ENCODE data around the gene PEX14. TPM values are rescaled to one million over a fixed set of nuclear protein-coding genes. Genes with fewer than 3 reads are reported as not detected.

The PEX14 gene
- total RNA-seq, 1 donor from 2014 or later = 17.9 TPM

- intact Hi-C loops (cut with DNase I) = no loop called here
- DNase-seq (ENCODE audit: low spot score) (no peak), ATAC-seq (no peak)
These were observed 174.2 kb downstream of the PEX14 start for GRCh38 chr1:10648689-10649516.

DNA sequence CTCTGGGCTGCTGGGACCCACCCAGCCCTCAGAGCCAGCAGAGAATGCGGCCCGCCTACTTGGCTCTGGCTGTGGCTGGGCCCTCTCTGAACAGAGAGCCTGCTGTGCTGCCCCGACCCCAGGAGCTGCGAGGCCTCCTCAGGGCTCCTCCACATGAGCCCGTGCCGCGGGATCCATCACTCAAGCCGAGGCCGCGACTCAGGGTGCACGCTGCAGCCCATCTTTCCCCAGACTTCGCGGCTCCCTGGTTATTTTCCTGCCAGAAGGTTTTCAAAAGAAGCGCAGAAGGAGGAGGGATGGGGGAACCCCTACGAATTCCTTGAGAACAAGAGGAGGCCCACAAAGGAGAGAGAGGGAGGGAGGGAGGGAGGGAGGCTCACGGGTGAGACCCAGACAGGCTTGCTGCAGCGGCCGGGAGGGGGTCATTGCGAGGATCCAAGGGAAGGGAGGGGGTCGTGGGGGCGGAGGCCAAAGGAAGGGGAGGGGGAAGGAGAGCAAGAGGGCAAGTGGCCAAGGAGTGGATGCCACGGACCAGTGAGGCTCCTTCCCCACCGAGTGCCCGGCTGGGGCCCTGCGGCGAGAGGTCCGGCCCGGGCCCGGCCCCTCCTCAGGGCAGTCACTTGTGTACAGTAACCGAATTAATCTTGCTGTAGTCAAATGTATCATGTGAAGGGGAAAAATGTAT, 174.9 kb downstream of the PEX14 start:
- no peak for DNase-seq (ENCODE audit: low spot score)
- intact Hi-C loops (cut with DNase I) = no loop called here
- no peak for ATAC-seq

GRCh38 chr1:10650556-10651388, 176.0 kb downstream of the PEX14 start:
- ATAC-seq = no peak
- intact Hi-C loops (cut with DNase I) = no loop called here
- DNase-seq (ENCODE audit: low spot score) = no peak

DNA sequence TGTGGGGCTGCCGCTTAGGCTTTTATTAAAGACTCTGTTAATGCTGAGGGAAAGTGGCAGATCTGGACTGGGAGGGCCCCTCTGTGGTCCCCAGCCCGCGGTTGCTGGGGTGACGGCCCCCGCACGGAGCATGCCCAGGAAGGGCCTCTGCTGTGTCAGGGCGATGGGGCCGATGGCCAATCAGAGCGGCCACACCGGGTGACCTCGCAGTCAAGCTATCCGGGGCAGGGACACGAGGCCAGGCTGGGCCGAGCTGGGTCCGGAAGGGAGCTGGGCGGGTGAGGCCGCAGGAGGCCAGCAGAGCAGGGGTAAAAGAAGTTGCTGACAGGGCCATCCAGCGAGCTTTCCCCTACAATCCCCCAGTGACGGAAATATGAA, 176.6 kb downstream of the PEX14 start:
- ATAC-seq (peak; percentile 8), DNase-seq (ENCODE audit: low spot score) (no peak)
- intact Hi-C loops (cut with DNase I) = no loop called here

GRCh38 chr1:10651793-10652192, 177.0 kb downstream of the PEX14 start:
- intact Hi-C loops (cut with DNase I) = no loop called here
- DNase-seq (ENCODE audit: low spot score) (no peak), ATAC-seq (no peak)

- ATAC-seq (no peak), DNase-seq (ENCODE audit: low spot score) (no peak)
- intact Hi-C loops (cut with DNase I) = no loop called here
These were observed 177.9 kb downstream of the PEX14 start for GRCh38 chr1:10652626-10653025.

DNA sequence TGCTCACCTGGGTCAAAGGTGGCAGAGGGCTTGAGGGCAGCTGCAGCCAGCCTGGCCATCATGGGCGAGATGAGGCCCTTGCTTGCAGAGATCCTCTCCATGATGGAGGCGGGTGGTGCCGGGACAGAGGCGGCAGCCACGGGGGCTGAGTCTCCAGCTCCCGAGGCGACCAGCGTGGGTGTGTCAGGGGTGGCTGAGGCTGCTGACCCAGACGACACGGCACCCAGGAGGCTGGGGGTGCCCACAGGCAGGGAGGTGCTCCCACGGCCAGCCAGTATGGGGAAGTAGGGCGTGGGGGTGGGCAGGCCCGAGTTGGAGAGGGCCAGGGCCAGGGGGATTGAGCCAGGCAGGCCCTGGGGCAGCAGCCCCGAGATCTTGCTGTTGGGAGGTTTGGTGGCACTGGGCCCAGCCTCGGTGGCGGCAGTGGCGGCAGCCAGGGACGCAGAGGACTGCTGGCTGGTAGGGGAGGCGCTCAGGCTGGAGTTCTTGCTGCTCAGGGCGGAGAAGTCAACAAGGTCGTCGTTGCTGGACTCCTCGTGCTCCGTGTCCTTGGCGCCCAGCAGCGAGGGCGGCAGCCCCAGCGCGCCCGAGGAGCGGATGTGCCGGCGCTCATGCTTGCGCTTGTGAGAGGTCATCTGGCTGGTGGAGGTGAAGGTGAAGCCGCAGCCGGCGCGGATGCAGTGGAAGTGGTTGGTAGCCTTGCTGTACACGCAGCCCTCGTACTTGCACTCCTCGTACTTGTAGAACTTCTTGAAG, 178.8 kb downstream of the PEX14 start:
- DNase-seq (ENCODE audit: low spot score) = no peak
- intact Hi-C loops (cut with DNase I) = no loop called here
- no peak for ATAC-seq

GRCh38 chr1:10655002-10655401, 180.3 kb downstream of the PEX14 start:
- ATAC-seq (no peak), DNase-seq (ENCODE audit: low spot score) (no peak)
- intact Hi-C loops (cut with DNase I) = no loop called here

DNA sequence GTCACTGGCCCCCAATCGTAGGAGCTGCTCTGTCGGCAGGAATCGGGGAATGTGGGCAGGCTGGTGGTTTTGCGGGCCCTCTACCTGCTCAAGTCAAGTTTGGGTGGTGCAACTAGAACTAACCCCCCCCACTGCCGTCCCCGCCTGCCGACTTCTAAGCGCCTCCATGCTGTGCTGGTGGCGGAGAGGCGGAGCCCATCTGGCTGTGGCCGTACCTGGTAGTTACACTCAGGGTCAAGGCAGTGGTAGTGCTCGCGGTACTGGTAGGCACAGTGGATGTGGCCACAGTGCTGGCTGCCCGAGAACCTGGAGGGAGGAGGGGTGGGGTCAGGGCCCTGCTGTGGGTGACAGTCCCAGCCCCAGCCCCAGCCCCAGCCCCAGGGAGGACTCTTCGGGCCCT, 181.7 kb downstream of the PEX14 start:
- DNase-seq (ENCODE audit: low spot score) = no peak
- intact Hi-C loops (cut with DNase I) = no loop called here
- no peak for ATAC-seq

DNA sequence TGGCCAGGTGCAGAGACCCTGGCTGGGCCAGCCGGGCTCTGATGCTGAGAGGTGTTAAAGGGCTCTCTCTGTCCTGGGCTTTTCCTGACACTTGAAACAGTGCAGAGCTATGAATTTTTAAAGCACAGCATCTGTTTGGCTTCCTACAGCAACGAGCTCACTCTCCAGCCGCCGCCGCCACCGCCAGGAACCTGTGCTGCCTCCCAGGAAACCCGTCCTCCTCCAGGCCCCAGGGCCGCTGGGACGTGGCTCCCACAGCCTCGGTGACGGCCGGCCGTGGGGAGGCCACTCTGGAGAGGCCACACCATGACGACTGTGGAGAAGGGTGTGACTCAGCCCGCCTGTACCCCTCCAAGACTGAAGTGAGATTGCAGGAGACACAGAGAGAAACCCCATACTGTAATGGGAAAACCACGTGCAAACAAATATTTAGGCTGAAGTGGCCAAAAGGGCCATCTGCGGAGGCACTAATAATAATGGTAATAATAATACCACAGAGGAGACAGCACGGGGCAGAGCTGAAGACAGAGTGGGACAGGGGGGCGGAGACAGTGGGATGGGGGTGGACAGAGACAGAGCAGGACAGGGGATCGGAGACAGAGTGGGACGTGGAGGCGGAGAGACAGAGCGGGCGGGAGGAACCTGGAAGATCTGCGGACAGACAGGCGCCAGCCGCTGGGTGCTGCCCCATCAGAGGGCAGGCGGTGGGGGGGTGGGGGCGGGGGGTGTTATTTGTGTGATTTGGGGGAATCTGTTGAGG, 182.5 kb downstream of the PEX14 start:
- DNase-seq (ENCODE audit: low spot score) (no peak), ATAC-seq (no peak)

DNA sequence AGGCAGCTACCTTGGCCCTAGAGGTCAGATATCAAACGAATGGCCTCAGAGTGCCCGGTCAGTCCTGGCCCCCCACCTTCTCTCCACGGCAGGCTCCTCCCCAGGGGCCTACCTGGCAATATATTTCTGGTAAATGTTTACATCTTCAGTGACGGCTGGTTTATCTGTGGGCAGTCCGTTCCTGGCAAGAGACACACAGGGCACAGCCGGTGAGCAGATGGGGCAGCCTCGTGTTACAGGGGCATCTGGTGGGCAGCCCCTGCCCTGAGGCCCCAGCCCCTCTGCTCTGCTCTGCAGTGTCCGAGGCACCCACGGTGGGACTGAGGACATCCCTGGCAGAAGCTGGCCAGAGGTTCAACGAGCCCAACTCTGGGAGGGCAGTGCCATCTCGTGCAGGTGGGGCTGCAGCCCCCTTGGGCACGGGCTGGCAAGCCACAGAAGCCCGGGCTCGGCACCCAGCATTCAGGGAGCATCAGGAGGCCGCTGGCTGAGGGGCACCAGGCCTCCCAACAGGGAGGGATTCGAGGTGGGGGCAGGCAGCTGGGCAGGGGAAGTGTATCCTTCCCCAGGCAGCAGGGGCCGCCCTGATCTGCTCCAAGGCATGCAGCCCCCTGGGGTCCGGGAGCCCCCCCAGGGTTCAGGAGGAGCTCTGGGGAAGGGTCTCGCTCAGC, 183.8 kb downstream of the PEX14 start:
- DNase-seq (ENCODE audit: low spot score) = no peak
- no peak for ATAC-seq
- intact Hi-C loops (cut with DNase I) = no loop called here

More for the DNA sequence above, 182.5 kb downstream of the PEX14 start:
- intact Hi-C loops (cut with DNase I) = no loop called here

- ATAC-seq (no peak), DNase-seq (ENCODE audit: low spot score) (no peak)
- intact Hi-C loops (cut with DNase I) = no loop called here
These were observed 184.5 kb downstream of the PEX14 start for GRCh38 chr1:10659218-10659617.

GRCh38 chr1:10659646-10660540, 185.1 kb downstream of the PEX14 start:
- intact Hi-C loops (cut with DNase I) = no loop called here
- no peak for ATAC-seq
- DNase-seq (ENCODE audit: low spot score) = no peak

DNA sequence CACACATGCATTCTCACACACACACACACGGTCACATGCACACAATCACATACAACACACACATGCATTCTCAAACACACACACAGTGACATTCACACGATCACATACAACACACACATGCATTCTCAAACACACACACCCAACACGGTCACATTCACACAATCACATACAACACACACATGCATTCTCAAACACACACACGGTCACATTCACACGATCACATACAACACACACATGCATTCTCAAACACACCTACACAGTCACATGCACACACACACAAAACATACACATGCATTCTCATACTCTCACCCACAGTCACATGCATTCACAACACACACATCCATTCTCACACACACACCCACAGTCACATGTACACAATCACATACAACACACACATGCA, 186.7 kb downstream of the PEX14 start:
- ATAC-seq (no peak), DNase-seq (ENCODE audit: low spot score) (no peak)
- intact Hi-C loops (cut with DNase I) = no loop called here

- intact Hi-C loops (cut with DNase I) = no loop called here
- ATAC-seq (no peak), DNase-seq (ENCODE audit: low spot score) (no peak)
These were observed 187.4 kb downstream of the PEX14 start for GRCh38 chr1:10662090-10662688.

DNA sequence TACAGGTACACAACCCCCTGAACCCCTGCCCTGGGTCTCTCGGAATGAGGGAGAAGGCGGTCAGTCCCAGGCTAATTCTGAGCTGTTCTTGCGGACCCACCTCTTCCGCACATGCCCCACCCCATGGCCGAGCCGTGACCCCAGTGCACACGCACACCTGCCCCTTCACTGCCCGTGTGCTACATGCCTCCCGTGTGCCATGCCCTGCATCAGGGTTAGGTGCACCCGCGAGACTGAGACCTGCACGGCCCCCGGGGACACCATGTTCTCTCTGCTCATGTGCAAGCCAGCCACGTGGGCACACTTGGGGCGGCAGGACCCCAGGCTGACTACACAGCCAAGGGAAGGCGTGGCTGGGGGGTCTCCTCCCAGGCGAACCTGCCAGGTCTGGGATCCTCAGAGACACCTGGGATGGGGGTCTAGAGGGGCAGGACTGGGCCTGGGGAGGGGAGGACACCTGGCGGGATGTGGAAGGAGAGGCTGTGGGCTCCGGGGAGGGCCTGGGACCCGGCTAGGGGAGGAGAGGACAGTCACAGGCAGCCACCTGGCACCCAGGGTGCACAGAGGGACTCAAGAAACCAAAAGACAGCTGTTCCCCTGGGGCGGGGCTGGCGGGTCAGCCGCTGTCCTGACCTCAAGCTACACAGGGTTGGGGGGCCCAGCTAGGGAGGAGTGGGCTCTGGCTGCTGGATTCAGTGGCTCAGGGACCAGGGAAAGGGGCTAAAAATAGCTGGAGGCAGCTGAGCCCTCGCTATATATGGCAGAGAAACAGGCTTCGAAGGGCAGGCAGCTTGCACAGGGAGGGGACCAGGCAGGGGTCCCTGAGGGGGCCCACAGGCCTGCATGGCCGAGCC, 188.3 kb downstream of the PEX14 start:
- intact Hi-C loops (cut with DNase I) = no loop called here
- no peak for DNase-seq (ENCODE audit: low spot score)
- peak; percentile 3 for ATAC-seq
